K562 (cell line): ENCODE data around the gene VMP1. TPM values are rescaled to one million over a fixed set of nuclear protein-coding genes. Genes with fewer than 3 reads are reported as not detected.

Experiments
- ATAC-seq: fragments of 200-7000 bp; cut with Tn5 transposase; 3 replicates; pipeline ENCODE4 v1.9.1; 2020; ENCODE audit warnings: moderate library complexity
- BruUV-seq: library from RNA; stranded (reverse); fragments of 400-500 nt; replicated peaks from 2 replicates; lab custom pipeline; 2021; lab: Mats Ljungman, UMichigan
- CTCF ChIA-PET: fragments of 300-600 bp; formaldehyde crosslinking; extraction: SDS; loops from one replicate; lab custom pipeline; 2021; ENCODE audit warnings: low intra/inter-chr PET ratio; lab: Yijun Ruan, JAX
- POLR2A ChIA-PET: fragments of 300-600, 350-650 bp; sonication (Branson Sonifier 250); formaldehyde crosslinking; extraction: SDS; loops from one replicate; lab custom pipeline; 2021; ENCODE audit warnings: antibody characterized with exemption, inconsistent platforms; lab: Yijun Ruan, JAX
- DNase-seq, 4 experiments: peaks; one replicate each; pipeline versions ENCODE4 v3.0.0 to v3.0.0-alpha.2; 2011 to 2018; ENCODE audit warnings: low spot score in 3 of 4, mixed read lengths in 3 of 4; ENCODE audit errors: extremely low read depth in 1 of 4
- FAIRE-seq: peaks from 2 replicates; lab custom pipeline; 2011; peaks lifted over from hg19 to GRCh38; lab: Jason Lieb, UNC
- H2AFZ ChIP-seq: 2 replicates; pipeline ENCODE4 v1.6.0; 2011; ENCODE audit warnings: low read depth, low read length, control low read depth, inconsistent platforms
- H3K27ac ChIP-seq: fragments of 200-600 bp; 3 replicates; pipeline ENCODE4 v1.8.0; 2011; ENCODE audit warnings: low read depth, mild to moderate bottlenecking, control low read depth, inconsistent platforms, low read length, moderate library complexity, mixed read lengths; ENCODE audit errors: extremely low read depth
- H3K27me3 ChIP-seq, 2 experiments: fragments of 300-600 bp in 1 of 2; 2 replicates in 1 of 2; 3 replicates in 1 of 2; pipeline versions ENCODE4 v1.6.0 to v1.8.0; 2011; ENCODE audit warnings: inconsistent platforms in 2 of 2, low read length in 2 of 2, mild to moderate bottlenecking in 1 of 2, mixed read lengths in 1 of 2, moderate library complexity in 1 of 2; ENCODE audit not compliant: control insufficient read depth in 2 of 2, insufficient read depth in 2 of 2
- H3K36me3 ChIP-seq: fragments of 300-600 bp; 3 replicates; pipeline ENCODE4 v1.8.0; 2011; ENCODE audit warnings: mild to moderate bottlenecking, low read length, inconsistent platforms; ENCODE audit not compliant: control insufficient read depth, insufficient read depth
- H3K4me1 ChIP-seq, 2 experiments: fragments of 200-600 bp in 1 of 2; replicated peaks in 1 of 2; 2 replicates in 1 of 2; 3 replicates in 1 of 2; pipeline versions ENCODE4 v1.5.1 to v1.8.0; 2011; ENCODE audit warnings: inconsistent platforms in 2 of 2, low read length in 2 of 2, mild to moderate bottlenecking in 1 of 2, mixed read lengths in 1 of 2, moderate library complexity in 1 of 2; ENCODE audit not compliant: control insufficient read depth in 2 of 2, insufficient read depth in 2 of 2
- H3K4me2 ChIP-seq: 2 replicates; pipeline ENCODE4 v1.6.1; 2011; ENCODE audit warnings: low read length, control low read depth, inconsistent platforms, mixed read lengths; ENCODE audit not compliant: insufficient read depth
- H3K4me3 ChIP-seq: fragments of 200-600 bp; sonication (generic), shearing (Covaris generic); 2 replicates; pipeline ENCODE4 v1.5.1; 2016; ENCODE audit warnings: control low read depth, inconsistent platforms
- H3K79me2 ChIP-seq: fragments of 200-600 bp; 3 replicates; pipeline ENCODE4 v1.8.0; 2011; ENCODE audit warnings: low read length, inconsistent platforms; ENCODE audit not compliant: control insufficient read depth, insufficient read depth
- H3K9ac ChIP-seq, 2 experiments: 2 replicates each; pipeline versions ENCODE4 v1.6.0 to v1.6.1; 2011; ENCODE audit warnings: low read depth in 2 of 2, low read length in 2 of 2, control low read depth in 1 of 2, inconsistent platforms in 1 of 2, mild to moderate bottlenecking in 1 of 2, mixed read lengths in 1 of 2; ENCODE audit not compliant: insufficient read depth in 1 of 2
- H3K9me1 ChIP-seq: one replicate; pipeline ENCODE4 v1.6.0; 2011; ENCODE audit warnings: inconsistent platforms, mild to moderate bottlenecking, low read length, moderate library complexity; ENCODE audit not compliant: control insufficient read depth, insufficient read depth
- H3K9me3 ChIP-seq: replicated peaks from 2 replicates; pipeline ENCODE4 v1.5.1; 2011; ENCODE audit warnings: low read depth, low read length, inconsistent platforms; ENCODE audit not compliant: control insufficient read depth, insufficient read depth
- H4K20me1 ChIP-seq: replicated peaks from 2 replicates; pipeline ENCODE4 v1.6.1; 2011; ENCODE audit warnings: low read length, inconsistent platforms, mixed read lengths; ENCODE audit not compliant: control insufficient read depth, insufficient read depth
- CHD1 ChIP-seq: fragments of 200-600 bp; sonication (generic); IDR thresholded peaks from one replicate; pipeline ENCODE4 v1.6.1; 2012; ENCODE audit warnings: mild to moderate bottlenecking, moderate library complexity, low read length, inconsistent platforms
- ETV6 ChIP-seq, 3 experiments: fragments of 150-350 bp in 1 of 3; sonication (generic) in 1 of 3; formaldehyde crosslinking in 1 of 3; IDR thresholded peaks; 2 replicates each; pipeline versions ENCODE4 v1.6.1 to v1.8.0; 2014 to 2022; ENCODE audit warnings: borderline replicate concordance in 2 of 3, low read depth in 2 of 3, antibody characterized with exemption in 1 of 3, low read length in 1 of 3, mild to moderate bottlenecking in 1 of 3, missing genetic modification reagents in 1 of 3
- HEY1 ChIP-seq: fragments of 250-450 bp; sonication (Bioruptor Pico); IDR thresholded peaks from 2 replicates; pipeline ENCODE4 v1.5.0; 2020; ENCODE audit warnings: mild to moderate bottlenecking, moderate library complexity, borderline replicate concordance
- WGBS: fragments of 100-300 bp; shearing (Covaris generic); methylation state at CpG from one replicate; pipeline ENCODE4 v1.1.6; 2016; ENCODE audit warnings: low coverage, mixed read lengths; ENCODE audit not compliant: insufficient coverage; ENCODE audit errors: missing lambda C conversion rate; 5-methylcytosine and 5-hydroxymethylcytosine counted together
- in situ Hi-C: fragments of 300-500 bp; cut with MboI; formaldehyde crosslinking; loops from 4 replicates; pipeline ENCODE4 v1.15.0; 2018; ENCODE audit warnings: inconsistent platforms, mixed read lengths
- intact Hi-C: fragments of 100-400 bp; cut with micrococcal nuclease; formaldehyde crosslinking; loops from 2 replicates; pipeline ENCODE4 v1.14.2; 2022
- polyA plus RNA-seq, 8 experiments: library from polyadenylated mRNA; depleted of rRNA in 4 of 8; stranded (reverse) in 5 of 8; unstranded in 3 of 8; fragments of >200 nt; fragmentation: Nextera tagmentation in 2 of 8; fragmentation: Illumina TruSeq in 1 of 8; extraction: Ambion mirVana in 2 of 8; extraction: Trizol in 1 of 8; gene quantifications; 2 replicates each; pipeline versions ENCODE4 v1.2.1 to v1.2.3, GENCODE V29; 2011 to 2014; ENCODE audit warnings: inconsistent platforms in 1 of 8, missing spikeins in 1 of 8
- total RNA-seq, 7 experiments: library from RNA; depleted of rRNA in 6 of 7; stranded (reverse); fragments of >200 nt in 6 of 7; fragmentation: Illumina TruSeq in 2 of 7; extraction: Trizol in 2 of 7; gene quantifications; 2 replicates each; pipeline versions ENCODE4 v1.2.1 to v1.2.3, GENCODE V29; 2011 to 2021; ENCODE audit warnings: low replicate concordance in 1 of 7
- TF ChIP-seq, protein P1 (sequence below), 2 experiments: fragments of 150-350 bp in 1 of 2; IDR thresholded peaks; 2 replicates each; pipeline ENCODE4 v1.6.1; 2012 to 2016; ENCODE audit warnings: low read depth in 2 of 2, low read length in 2 of 2, mild to moderate bottlenecking in 1 of 2, moderate library complexity in 1 of 2
- TF ChIP-seq, protein P2 (sequence below): fragments of 450-650 bp; IDR thresholded peaks from 2 replicates; pipeline ENCODE4 v1.6.1; 2016; ENCODE audit warnings: low read depth
- TF ChIP-seq, protein P3 (sequence below), 2 experiments: fragments of 450-650 bp; conservative IDR thresholded peaks; 2 replicates each; pipeline ENCODE4 v1.6.1; 2017; ENCODE audit warnings: mild to moderate bottlenecking in 2 of 2, moderate library complexity in 2 of 2

Gene VMP1
- total and polyA plus RNA-seq, 9 of the 15 experiments (the other 6 are each of a cell fraction or from before 2014, with no cell fraction given), result 123 to 304 (median 151) TPM

DNA sequence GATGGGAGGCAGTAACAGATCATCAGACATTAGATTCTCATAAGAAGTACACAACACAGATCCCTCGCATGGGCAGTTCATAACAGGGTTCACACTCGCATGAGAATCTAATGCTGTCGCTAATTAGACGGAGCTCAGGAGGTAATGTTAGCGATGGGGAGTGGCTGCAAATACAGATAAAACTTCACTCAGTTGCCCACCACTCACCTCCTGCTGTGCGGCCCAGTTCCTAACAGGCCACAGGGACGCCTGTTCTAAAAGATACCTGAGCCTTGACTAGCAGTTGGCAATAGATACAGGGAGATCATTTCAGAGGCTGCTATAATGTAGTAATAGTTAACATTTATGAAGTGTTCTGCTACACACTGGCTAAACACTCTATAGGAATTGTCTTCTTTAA lies 5.2 kb upstream of the VMP1 start:
- Histone ChIP-seq H3K9me3 (no peaks in the 10 kb centered on the region), H3K79me2 (peaks cover 100% of the 10 kb centered on the region), H3K9ac (peak overlapping the region in 1 of 2 experiments; percentile 62; a peak in 2 of 4 replicates), H3K4me3 (peak overlapping the region; percentile 13; the same call in 1 of the 2 replicates), H2AFZ (no peak overlapping the region), H3K4me1 (peaks cover 16 to 47% of the 10 kb centered on the region in 2 experiments; a peak in 3 of 5 replicates), H3K9me1 (no peaks in the 10 kb centered on the region), H3K27me3 (no peaks in the 10 kb centered on the region), H3K27ac (peak overlapping the region; percentile 62), H4K20me1 (peaks cover 57% of the 10 kb centered on the region), H3K36me3 (peaks cover 78% of the 10 kb centered on the region), H3K4me2 (peak overlapping the region; percentile 95)
- DNase-seq (peak; percentile 54 to 90 (median 68)), ATAC-seq (peak; percentile 45), FAIRE-seq (peak; percentile 73)
- ChIA-PET CTCF (no interaction called here), POLR2A (interaction anchor here (0.6 to 4.4 kb wide), 10 partner anchors 9 to 163 kb away, joined by 3 to 19 read pairs (median 6); no protein-coding TSS in a partner anchor)
- BruUV-seq, result no TSS peak
- WGBS, result under 1% methylated on average over 7 of the region's 7 CpGs
- in situ Hi-C loops, result no loop called here
- intact Hi-C loops, result no loop called here
- no peak for TF ChIP-seq HEY1 (CRISPR knock-in tag)
- TF ChIP-seq, protein P1, sequence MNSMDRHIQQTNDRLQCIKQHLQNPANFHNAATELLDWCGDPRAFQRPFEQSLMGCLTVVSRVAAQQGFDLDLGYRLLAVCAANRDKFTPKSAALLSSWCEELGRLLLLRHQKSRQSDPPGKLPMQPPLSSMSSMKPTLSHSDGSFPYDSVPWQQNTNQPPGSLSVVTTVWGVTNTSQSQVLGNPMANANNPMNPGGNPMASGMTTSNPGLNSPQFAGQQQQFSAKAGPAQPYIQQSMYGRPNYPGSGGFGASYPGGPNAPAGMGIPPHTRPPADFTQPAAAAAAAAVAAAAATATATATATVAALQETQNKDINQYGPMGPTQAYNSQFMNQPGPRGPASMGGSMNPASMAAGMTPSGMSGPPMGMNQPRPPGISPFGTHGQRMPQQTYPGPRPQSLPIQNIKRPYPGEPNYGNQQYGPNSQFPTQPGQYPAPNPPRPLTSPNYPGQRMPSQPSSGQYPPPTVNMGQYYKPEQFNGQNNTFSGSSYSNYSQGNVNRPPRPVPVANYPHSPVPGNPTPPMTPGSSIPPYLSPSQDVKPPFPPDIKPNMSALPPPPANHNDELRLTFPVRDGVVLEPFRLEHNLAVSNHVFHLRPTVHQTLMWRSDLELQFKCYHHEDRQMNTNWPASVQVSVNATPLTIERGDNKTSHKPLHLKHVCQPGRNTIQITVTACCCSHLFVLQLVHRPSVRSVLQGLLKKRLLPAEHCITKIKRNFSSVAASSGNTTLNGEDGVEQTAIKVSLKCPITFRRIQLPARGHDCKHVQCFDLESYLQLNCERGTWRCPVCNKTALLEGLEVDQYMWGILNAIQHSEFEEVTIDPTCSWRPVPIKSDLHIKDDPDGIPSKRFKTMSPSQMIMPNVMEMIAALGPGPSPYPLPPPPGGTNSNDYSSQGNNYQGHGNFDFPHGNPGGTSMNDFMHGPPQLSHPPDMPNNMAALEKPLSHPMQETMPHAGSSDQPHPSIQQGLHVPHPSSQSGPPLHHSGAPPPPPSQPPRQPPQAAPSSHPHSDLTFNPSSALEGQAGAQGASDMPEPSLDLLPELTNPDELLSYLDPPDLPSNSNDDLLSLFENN (IDR thresholded peaks at IDR 0.05; ENCODE audit: low read depth in 2 of 2, low read length in 2 of 2), result peak in 1 of 2 experiments; percentile 90; a peak in 2 of 4 replicates
- TF ChIP-seq, protein P2, sequence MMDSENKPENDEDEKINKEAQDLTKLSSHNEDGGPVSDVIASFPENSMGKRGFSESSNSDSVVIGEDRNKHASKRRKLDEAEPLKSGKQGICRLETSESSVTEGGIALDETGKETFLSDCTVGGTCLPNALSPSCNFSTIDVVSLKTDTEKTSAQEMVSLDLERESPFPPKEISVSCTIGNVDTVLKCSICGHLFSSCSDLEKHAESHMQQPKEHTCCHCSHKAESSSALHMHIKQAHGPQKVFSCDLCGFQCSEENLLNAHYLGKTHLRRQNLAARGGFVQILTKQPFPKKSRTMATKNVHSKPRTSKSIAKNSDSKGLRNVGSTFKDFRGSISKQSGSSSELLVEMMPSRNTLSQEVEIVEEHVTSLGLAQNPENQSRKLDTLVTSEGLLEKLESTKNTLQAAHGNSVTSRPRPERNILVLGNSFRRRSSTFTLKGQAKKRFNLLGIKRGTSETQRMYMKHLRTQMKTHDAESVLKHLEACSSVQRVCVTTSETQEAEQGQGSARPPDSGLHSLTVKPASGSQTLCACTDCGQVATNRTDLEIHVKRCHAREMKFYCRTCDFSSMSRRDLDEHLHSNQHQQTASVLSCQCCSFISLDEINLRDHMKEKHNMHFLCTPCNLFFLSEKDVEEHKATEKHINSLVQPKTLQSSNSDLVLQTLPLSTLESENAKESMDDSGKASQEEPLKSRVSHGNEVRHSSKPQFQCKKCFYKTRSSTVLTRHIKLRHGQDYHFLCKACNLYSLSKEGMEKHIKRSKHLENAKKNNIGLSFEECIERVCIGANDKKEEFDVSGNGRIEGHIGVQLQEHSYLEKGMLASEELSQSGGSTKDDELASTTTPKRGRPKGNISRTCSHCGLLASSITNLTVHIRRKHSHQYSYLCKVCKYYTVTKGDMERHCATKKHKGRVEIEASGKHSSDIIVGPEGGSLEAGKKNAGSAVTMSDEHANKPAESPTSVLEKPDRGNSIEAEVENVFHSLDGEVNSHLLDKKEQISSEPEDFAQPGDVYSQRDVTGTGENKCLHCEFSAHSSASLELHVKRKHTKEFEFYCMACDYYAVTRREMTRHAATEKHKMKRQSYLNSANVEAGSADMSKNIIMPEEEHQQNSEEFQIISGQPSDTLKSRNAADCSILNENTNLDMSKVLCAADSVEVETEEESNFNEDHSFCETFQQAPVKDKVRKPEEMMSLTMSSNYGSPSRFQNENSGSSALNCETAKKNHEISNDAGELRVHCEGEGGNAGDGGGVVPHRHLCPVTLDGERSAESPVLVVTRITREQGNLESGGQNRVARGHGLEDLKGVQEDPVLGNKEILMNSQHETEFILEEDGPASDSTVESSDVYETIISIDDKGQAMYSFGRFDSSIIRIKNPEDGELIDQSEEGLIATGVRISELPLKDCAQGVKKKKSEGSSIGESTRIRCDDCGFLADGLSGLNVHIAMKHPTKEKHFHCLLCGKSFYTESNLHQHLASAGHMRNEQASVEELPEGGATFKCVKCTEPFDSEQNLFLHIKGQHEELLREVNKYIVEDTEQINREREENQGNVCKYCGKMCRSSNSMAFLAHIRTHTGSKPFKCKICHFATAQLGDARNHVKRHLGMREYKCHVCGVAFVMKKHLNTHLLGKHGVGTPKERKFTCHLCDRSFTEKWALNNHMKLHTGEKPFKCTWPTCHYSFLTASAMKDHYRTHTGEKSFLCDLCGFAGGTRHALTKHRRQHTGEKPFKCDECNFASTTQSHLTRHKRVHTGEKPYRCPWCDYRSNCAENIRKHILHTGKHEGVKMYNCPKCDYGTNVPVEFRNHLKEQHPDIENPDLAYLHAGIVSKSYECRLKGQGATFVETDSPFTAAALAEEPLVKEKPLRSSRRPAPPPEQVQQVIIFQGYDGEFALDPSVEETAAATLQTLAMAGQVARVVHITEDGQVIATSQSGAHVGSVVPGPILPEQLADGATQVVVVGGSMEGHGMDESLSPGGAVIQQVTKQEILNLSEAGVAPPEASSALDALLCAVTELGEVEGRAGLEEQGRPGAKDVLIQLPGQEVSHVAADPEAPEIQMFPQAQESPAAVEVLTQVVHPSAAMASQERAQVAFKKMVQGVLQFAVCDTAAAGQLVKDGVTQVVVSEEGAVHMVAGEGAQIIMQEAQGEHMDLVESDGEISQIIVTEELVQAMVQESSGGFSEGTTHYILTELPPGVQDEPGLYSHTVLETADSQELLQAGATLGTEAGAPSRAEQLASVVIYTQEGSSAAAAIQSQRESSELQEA, result no peak
- TF ChIP-seq, protein P3, sequence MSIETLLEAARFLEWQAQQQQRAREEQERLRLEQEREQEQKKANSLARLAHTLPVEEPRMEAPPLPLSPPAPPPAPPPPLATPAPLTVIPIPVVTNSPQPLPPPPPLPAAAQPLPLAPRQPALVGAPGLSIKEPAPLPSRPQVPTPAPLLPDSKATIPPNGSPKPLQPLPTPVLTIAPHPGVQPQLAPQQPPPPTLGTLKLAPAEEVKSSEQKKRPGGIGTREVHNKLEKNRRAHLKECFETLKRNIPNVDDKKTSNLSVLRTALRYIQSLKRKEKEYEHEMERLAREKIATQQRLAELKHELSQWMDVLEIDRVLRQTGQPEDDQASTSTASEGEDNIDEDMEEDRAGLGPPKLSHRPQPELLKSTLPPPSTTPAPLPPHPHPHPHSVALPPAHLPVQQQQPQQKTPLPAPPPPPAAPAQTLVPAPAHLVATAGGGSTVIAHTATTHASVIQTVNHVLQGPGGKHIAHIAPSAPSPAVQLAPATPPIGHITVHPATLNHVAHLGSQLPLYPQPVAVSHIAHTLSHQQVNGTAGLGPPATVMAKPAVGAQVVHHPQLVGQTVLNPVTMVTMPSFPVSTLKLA (conservative IDR thresholded peaks at IDR 0.05), result peak; percentile 19 to 43; a peak in 1 of 4 replicates
- TF ChIP-seq ETV6 (IDR thresholded peaks at IDR 0.05; ENCODE audit: borderline replicate concordance in 1 of 2, low read depth in 2 of 2, low read length in 1 of 2), result peak in 1 of 2 experiments; percentile 41; a peak in 1 of 4 replicates
- TF ChIP-seq ETV6 (CRISPR knock-in tag; IDR thresholded peaks at IDR 0.05; ENCODE audit: borderline replicate concordance), result no peak
- TF ChIP-seq CHD1, result no peak
